ENCODE measurements around the gene MAPK8IP1.

The MAPK8IP1 gene

DNA sequence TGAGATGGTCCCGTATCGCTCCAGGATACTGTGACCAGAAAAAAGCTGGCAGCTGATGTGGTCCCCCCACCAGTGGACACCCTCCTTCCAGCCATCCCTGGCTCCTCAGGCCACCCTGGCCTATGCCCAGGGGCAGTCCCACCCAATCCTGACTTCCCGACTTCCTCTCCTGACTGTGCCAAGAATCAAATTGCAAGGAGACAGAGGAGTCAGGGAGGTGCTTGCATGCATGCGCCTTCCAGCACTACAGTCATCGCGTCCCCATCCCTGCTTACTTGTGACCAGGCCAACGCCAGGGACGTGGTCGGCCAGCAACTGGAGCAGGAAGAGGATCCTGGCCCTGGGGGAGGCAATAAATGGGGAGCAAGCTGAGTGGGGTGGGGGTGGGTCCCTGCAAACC lies 25.2 kb downstream of the MAPK8IP1 start:
- TF ChIP-seq, protein P1, sequence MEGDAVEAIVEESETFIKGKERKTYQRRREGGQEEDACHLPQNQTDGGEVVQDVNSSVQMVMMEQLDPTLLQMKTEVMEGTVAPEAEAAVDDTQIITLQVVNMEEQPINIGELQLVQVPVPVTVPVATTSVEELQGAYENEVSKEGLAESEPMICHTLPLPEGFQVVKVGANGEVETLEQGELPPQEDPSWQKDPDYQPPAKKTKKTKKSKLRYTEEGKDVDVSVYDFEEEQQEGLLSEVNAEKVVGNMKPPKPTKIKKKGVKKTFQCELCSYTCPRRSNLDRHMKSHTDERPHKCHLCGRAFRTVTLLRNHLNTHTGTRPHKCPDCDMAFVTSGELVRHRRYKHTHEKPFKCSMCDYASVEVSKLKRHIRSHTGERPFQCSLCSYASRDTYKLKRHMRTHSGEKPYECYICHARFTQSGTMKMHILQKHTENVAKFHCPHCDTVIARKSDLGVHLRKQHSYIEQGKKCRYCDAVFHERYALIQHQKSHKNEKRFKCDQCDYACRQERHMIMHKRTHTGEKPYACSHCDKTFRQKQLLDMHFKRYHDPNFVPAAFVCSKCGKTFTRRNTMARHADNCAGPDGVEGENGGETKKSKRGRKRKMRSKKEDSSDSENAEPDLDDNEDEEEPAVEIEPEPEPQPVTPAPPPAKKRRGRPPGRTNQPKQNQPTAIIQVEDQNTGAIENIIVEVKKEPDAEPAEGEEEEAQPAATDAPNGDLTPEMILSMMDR (conservative IDR thresholded peaks at IDR 0.05; ENCODE audit: low read length), result no peak
- no peak for DNase-seq (ENCODE audit: low read depth)
- no peak overlapping the region for H3K4me3 ChIP-seq (ENCODE audit: low read length)

DNA sequence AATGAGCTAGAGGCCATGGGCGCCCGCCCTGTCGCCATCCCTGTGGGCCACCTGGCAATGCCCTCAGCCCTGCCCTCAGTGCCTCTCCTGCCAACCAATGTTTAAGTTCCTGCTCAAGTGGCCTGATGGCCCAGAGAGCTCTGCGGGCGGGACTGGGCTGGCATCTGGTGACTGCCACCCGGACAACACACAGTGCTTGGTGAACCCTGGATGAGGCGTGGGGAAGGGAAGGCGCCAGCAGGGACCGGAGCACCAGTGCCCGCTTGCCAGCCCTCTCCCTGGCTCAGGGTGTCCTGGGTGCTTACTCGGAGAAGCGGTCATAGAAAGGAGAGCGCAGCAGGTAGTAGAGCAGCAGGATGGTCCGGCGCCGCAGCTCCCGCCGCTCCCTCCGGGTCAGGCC lies 28.1 kb downstream of the MAPK8IP1 start:
- H3K4me3 ChIP-seq (ENCODE audit: low read length), result no peak overlapping the region
- TF ChIP-seq, protein P1 (conservative IDR thresholded peaks at IDR 0.05; ENCODE audit: low read length), result no peak
- no peak for DNase-seq (ENCODE audit: low read depth)

DNA sequence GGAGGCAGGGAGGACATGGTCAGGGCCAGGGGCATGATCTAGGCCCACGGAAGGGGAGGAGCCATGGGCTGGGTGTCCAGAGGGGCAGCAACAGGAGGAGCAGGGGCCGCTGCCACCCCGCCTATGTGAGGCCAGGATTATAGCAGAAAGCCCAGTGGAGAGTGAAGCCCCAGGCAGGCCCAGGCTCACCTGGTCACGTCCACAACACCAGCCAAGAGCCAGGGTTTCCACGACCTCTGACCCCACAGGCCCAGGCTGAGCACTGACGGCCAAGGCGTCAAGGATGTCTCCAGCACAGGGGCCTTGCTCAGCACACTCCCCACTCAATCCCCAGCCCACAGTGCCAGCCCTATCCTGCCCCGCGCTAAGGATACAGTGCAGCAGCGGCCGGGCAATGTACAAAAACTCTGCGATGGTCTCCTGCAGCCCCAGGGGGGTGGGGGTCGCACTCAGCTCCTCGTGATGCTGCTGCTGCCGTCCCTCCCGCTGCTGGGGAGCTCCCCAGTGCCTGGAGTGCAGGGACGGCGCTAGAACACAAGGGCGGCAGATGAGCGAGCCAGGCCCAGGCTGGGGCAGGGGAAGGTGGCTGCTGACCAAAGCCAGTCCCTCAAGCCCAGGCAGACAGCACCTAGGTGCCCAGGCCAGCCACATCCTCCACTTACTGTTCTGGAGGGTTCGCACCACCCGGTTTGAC lies 28.6 kb downstream of the MAPK8IP1 start:
- TF ChIP-seq, protein P1 (conservative IDR thresholded peaks at IDR 0.05; ENCODE audit: low read length), result no peak
- no peak for DNase-seq (ENCODE audit: low read depth)
- no peak overlapping the region for H3K4me3 ChIP-seq (ENCODE audit: low read length)

DNA sequence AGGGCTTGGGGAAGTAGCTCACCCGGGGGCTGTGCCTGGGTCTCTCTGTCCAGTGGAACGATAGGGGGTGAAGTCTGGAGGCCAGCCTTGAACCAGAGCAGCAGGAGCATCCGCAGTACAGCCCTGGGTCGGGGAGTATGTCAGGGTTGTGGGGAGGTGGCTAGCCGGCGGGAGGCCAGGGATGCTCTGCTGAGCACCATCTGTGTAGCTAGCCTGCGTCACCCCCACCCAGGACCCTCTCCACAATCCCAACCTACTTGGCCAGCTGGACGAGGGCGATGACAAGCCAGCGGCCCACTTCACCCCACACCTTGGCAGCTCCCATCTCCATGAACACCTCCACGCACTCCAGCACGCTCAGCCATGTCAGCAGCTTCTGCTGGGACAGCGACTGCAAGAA lies 30.0 kb downstream of the MAPK8IP1 start:
- no peak for DNase-seq (ENCODE audit: low read depth)
- H3K4me3 ChIP-seq (ENCODE audit: low read length), result no peak overlapping the region
- TF ChIP-seq, protein P1 (conservative IDR thresholded peaks at IDR 0.05; ENCODE audit: low read length), result no peak

DNA sequence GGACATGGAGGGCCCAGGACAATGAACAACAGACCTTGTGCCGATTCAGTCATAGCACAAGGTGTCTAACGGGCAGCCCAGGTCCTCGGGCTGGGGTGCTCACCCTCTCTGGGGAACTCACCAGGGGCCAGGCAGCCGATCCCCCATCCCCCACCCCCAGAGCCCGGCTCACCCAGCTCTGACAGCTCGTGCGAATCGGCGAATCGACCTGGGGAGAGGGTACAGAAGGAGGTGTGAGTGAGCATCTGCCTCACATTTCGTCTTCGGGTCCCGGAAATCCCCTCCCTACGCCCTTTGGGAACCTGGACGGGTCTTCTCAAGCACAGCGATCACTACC lies 31.8 kb downstream of the MAPK8IP1 start:
- no peak for DNase-seq (ENCODE audit: low read depth)
- TF ChIP-seq, protein P1 (conservative IDR thresholded peaks at IDR 0.05; ENCODE audit: low read length), result no peak
- H3K4me3 ChIP-seq (ENCODE audit: low read length), result peak overlapping the region; percentile 100

DNA sequence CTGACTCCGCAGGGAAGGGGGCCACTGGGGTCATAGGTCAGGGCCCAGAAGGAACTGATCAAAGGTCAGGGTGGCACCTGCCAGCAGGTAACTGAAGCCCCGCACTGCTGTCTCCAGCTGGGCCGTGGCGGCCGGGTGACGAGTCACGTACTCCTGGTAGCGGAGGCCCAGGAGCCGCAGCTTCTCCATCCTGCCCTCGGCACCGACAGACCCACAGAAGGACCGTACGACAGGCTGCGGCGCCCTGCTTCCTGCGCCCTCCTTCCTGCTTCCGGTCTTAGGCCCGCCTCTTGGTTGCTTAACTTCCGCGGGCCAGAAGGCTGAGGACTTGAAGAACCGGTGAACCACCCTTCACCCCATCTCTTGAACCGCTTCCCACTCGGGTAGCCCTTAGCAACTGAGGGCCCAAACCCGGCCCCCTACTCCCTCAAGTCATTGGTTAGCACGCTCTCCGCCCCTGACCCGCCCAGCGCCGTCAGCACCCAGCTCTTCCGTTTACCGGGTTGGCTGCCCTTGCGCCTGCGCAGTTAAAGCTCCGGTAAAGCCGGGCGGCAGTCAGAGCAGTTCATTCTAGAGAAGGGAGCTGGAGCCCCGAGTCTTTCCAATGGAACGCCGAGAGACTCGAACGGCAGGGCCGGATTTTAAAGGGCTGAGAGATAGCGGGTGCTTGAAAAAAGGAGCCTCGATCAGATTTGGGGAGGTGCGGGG lies 32.3 kb downstream of the MAPK8IP1 start, which contains the start of gene PEX16:
Gene PEX16 (minus strand): TSS at position 255 of the 708 bp plus-strand sequence. CDS start 66 bp downstream, at position 189.
- DNase-seq (ENCODE audit: low read depth), result peak; percentile 100
- peak within 1 kb of the TSS; percentile 100 for H3K4me3 ChIP-seq (ENCODE audit: low read length)
- TF ChIP-seq, protein P1 (conservative IDR thresholded peaks at IDR 0.05; ENCODE audit: low read length), result no peak

Data from AG10803 (cell line).